DMS79 (cell line): ENCODE results near the gene GNL1.

Experiments
- DNase-seq: peaks from one replicate; lab custom pipeline; 2025; lab: John Stamatoyannopoulos, UW

GNL1 gene, protein sequence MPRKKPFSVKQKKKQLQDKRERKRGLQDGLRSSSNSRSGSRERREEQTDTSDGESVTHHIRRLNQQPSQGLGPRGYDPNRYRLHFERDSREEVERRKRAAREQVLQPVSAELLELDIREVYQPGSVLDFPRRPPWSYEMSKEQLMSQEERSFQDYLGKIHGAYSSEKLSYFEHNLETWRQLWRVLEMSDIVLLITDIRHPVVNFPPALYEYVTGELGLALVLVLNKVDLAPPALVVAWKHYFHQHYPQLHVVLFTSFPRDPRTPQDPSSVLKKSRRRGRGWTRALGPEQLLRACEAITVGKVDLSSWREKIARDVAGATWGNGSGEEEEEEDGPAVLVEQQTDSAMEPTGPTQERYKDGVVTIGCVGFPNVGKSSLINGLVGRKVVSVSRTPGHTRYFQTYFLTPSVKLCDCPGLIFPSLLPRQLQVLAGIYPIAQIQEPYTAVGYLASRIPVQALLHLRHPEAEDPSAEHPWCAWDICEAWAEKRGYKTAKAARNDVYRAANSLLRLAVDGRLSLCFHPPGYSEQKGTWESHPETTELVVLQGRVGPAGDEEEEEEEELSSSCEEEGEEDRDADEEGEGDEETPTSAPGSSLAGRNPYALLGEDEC

DNA sequence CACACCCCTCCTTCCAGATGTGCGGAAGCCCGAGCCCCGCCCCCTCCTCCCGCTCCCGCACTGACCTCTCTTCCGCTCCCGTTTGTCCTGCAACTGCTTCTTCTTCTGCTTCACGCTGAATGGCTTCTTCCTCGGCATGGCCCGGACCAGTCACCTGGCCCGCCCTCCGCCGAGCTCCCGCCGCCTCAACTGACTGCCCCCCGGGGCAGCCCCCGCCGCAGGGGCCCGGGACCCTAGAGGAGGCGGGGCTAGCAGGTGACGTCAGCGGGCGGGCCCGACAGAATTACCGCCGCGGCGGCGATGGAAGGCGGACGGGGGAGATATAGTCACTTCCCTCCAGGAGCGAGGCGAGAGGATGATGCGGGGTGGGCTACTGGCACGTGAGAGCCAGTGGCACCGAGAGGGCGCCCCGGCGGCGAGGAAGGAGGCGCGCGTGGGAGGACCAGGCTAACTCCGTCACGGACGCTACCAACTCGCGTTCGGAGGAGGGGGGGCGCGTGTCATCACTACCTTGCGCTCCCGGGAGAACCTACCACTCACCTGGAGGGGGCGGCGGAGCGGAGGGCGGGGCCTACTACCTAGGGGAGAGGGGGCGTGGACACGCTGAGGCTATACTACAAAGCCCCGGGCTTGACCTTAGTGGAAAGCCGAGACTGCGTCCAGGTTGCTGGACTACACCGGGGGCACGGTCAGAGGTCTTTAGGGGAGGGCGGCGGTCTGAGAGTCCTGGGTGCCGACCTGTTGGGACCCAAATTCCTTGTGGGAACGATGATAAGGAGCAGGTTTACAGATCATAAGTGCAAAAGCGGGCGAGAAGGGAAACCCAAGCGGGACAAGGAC is at the start of gene GNL1:
GNL1 (minus strand) TSS at position 424 of the 840 bp plus-strand sequence; CDS start at position 138, 286 bp downstream.
- DNase-seq, result peak; percentile 77

DNA sequence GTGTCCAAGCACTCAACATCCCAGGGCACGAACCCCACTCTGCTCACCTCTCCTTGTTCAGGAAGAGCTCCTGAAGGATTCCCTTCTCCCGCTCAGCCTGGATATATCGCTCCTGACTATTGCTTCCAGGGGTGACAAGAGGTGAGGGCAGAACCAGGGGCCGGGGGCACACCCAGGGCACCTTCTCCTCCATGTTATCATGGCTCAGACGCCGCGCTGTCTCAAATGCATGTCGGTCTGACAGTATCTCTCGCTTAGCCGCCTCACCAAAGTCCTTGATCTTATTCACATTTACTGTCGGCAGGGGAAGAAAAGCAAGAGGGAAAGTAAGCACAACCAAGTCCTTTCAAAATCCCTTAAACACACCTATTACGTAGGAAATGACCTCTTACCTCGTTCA is 47.7 kb upstream of the GNL1 start:
- no peak for DNase-seq

DNA sequence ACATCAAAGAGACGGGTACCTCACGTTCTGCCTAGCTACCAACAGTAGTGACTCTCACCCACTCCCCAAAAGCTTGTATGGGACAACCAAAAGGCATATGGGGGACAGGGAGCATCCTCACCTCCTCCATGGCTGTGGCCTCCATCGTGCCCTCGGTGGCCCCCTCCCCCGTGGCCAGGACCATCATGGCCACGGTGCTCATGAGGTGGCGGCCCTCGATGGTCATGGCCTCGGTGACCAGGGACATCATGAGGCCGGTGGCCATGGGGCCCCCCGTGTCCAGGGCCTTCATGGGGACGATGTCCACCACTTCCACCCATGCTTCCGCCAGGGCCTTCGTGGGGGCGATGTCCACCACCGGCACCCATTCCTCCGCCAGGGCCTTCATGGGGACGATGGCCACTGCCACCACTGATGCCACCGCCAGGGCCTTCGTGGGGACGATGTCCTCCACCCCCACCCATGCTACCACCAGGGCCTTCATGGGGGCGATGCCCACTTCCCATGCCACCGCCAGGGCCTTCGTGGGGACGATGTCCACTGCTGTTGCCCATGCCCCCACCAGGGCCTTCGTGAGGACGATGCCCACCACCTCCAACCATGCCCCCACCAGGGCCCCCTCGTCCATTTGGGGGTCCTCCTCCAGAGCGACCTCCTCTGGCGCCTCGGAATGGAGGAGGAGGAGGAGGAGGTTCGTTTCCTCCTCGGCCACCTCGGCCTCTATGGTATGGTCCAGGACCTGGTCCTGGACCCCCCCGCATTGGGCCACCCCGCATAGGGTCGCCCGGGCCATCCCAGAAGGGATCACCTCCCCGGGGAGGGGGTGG is 45.7 kb upstream of the GNL1 start:
- DNase-seq, result no peak

DNA sequence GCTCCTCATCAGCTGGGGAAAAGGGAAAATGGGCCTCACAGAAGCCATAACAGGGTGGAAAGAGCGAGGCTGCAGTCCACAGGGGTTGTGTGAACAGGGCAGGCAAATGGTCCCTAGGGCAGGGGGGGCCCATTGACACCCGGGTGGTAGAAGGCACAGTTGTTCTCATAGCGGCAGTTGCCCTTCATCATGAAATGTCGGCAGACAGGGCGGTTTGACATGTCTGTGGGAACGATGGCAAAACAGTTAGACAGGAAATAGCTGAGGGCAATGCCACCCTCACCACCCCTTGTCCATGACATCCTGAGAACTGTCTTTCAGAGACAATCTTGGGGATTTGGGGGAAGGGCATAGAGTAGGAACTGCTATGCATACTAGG is 45.1 kb upstream of the GNL1 start:
- no peak for DNase-seq

DNA sequence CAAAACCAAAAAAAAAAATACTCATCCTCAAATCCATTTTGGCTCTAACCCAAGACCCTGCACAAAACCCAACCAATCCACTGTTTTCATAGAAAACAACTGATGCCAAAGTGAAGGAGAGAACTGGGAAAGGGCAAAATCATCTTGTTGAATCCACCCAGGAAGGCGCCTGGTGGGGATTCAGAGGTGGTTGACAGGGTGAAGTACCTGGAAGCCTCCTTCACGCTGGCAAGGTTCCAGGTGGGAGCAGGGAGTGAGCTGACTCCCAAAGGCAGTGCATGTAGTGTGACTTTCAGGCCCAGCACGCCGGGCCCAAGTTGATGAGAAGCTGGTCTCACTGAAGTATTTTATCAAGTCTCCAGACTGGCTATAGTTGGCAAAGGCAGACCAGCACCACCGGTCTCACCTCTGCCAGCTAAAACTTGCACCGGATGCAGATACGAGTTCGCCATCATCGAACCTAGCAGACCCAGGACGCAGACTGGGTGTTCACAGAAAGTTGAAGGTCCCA is 44.2 kb upstream of the GNL1 start:
- peak; percentile 3 for DNase-seq

DNA sequence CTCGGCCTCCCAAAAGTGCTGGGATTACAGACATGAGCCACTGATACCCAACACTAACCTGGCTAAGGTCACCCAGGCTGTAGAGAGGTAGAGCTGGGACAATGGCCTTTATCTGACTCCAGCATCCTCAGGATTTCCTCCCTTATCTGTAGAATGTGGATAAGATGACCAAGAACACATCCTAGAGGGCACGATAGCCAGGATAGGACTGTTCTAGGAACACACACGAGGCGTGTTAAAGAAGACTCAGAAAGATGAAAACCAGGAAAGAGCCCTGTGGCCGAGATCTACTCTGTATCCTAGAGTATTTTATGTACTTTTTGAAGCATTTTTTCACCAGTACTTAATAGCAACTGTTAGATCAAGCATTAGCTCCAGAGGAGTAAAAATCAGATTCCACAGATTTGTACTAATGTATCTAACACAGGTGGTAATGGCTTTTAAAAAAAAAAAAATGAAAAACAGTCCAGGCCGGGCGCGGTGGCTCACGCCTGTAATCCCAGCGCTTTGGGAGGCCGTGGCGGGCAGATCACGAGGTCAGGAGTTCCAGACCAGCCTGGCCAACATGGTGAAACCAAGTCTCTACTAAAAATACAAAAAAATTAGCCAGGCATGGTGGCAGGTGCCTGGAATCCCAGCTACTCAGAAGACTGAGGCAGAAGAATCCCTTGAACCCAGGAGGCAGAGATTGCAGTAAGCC is 43.5 kb upstream of the GNL1 start:
- no peak for DNase-seq

DNA sequence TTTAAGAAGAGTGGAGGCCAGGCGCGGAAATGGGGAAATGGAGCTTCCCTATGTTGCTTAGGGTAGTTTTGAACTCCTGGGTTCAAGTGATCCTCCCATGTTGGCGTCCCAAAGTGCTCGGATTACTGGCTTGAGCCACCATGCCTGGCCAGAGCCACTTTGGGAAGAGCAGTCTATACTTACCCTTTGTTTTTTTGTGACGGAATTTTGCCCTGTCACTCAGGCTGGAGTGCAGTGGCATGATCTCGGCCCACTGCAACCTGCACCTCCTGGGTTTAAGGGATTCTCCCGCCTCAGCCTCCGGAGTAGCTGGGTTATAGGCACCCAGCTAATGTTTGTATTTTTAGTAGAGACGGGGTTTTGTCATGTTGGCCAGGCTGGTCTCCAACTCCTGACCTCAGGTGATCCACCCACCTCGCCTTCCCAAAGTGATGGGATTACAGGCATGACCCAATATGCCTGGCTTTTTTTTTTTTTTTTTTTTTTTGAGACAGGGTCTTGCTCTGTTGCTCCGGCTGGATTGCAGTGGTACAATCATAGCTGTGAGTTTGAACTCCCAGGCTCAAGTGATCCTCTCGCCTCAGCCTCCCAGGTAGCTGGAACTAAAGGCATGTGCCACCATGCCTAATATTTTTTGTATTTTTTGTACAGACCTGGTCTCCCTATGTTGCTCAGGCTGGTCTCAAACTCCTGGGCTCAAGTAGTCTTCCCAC is 42.8 kb upstream of the GNL1 start:
- DNase-seq, result no peak

DNA sequence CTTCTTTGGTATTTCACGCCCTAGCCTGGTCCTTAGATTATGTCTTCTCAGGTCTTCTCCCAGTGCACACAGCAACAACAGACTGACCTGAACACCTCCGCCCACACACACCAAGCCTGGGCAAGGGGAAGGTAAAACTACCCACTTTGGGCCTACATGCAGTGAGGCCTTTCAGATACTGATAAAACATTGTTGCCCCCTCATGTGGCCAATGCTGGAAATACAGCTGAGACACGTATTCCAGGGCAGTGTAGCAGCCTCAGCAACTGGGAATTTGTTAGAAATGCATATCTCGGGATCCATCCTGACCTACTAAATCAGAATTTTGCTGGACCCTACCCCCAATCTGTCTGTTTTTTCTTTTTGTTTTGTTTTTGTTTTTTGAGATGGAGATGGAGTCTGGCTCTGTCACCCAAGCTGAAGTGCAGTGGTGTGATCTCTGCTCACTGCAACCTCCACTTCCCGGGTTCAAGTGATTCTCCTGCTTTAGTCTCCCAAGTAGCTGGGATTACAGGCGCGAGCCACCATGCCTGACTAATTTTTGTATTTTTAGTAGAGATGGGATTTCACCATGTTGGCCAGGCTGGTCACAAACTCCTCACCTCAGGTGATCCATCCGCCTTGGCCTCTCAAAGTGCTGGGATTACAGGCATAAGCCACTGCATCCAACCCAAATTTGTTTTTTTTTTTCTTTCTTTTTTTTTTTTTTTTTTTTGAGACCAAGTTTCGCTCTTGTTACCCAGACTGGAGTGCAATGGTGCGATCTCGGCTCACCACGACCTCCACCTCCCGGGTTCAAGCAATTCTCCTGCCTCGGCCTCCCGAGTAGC is 41.2 kb upstream of the GNL1 start:
- DNase-seq, result peak; percentile 14

DNA sequence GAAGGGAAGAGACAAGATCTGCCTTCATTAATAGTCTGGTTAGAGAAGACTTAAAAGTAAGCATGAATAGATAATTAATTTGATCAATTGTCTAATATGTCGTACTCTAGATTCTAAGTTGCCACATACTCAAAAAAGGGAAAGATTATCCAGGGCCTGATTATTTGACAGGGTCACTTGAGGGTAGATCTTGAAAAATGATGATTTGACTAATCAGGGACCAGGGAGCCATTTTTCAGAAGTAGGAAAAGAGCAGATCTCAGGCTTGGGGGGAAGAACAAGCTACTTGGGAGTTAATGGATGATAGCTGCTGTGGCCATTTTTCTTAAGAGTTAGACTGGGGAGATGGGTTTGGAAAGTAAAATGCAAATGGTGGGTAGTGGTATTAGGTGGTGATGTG is 36.0 kb upstream of the GNL1 start:
- no peak for DNase-seq

DNA sequence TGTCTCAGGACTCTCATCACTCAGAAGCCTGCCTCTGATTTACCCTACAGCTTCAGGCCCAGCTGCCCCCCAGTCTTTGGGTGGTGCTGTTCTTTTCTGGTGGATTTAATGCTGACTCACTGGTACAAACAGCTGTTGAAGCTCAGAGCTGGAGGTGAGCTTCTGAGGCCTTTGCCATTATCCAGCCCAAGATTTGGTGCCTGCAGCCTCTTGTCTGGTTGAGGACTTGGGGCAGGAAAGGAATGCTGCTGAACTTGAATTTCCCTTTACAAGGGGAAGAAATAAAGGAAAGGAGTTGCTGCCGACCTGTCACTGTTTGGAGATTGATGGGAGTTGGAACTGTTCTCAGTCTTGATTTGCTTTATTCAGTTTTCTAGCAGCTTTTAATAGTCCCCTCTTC is 34.7 kb upstream of the GNL1 start:
- DNase-seq, result no peak

DNA sequence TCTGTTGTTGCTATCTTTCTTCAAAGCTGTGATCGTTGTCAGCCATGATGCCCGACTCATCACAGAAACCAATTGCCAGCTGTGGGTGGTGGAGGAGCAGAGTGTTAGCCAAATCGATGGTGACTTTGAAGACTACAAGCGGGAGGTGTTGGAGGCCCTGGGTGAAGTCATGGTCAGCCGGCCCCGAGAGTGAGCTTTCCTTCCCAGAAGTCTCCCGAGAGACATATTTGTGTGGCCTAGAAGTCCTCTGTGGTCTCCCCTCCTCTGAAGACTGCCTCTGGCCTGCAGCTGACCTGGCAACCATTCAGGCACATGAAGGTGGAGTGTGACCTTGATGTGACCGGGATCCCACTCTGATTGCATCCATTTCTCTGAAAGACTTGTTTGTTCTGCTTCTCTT is 34.2 kb upstream of the GNL1 start:
- DNase-seq, result no peak

DNA sequence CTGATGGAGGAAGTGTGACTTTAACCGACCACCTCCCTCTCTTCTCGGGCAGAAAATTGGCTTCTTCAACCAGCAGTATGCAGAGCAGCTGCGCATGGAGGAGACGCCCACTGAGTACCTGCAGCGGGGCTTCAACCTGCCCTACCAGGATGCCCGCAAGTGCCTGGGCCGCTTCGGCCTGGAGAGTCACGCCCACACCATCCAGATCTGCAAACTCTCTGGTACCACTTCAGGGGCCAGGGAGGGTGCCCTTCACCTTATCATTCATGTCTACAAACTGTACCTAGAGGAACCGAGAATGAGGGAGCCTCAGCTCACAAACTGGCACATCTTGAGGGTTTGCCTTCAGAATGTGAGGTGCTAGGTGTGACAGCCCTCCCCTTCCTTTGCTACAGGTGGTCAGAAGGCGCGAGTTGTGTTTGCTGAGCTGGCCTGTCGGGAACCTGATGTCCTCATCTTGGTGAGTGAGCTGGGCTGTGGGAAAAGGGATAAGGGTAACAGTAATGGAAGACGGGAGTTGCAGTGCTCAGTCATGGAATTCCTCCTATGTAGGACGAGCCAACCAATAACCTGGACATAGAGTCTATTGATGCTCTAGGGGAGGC is 33.6 kb upstream of the GNL1 start:
- no peak for DNase-seq

DNA sequence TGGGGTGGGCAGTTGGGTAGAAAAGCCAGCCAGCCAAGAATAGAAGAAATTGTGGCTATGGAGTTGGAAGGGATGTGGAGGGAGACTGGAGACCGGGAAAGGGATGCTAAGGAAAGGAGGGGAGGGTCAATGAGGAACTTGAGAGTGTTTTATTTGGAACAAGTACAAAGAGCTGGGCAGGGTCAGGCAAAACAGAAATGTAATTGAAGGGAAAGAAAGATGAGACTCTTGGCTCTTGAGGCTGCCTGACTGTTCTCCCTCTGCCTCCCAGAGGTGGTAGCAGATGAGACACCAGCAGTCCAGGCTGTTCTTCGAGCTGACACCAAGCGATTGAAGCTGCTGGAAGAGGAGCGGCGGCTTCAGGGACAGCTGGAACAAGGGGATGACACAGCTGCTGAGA is 27.6 kb upstream of the GNL1 start:
- DNase-seq, result no peak

DNA sequence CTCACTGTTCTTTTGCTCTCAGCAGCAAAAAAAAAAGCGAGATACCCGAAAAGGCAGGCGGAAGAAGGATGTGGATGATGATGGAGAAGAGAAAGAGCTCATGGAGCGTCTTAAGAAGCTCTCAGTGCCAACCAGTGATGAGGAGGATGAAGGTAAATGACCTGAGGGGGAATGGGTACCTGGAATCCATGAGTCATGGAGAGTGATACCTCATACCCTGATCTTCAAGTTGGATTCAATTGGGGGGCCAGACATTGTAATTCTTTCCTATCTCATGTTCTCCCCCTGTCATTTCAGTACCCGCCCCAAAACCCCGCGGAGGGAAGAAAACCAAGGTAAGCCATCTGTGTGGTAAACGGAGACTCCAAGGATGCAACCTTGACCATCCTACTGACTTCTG is 21.8 kb upstream of the GNL1 start:
- no peak for DNase-seq

DNA sequence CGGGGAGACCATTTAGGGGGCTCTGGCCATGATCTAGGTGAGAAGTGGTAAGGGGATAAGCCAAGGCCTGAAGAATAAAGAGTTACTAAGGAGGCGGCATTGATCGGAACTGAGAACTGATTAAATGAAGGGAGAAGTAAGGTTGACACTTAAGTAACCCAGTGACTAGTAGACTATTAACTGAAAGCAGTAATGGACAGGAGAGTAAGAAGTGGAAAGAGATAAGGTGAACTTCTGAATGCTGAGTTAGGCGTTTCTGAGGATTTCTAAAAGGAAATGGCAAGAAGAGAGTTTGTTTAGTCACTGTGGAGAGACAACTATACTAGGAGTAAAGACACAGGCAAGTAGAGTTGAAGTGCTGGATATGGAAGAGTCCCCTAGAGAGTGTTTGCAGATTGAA is 16.8 kb upstream of the GNL1 start:
- DNase-seq, result no peak

DNA sequence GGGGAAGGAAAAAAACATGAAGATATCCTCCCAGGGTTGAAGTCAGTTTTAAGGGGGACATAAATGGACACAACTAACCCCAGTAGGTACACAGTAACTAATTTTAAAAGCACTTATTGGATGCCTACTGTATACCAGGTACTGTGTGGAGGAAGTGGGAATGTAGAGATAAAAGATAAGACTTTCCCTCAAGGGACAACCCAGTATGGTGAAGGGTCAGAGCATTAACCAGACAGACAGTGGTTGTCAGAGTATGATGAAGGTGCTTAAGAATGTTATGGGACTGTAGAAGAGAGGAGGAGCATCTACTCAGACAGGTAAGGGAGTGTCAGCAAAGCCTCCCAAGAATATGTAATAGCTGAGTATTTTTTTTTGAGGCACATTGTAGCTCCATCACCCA is 15.9 kb upstream of the GNL1 start:
- DNase-seq, result no peak

DNA sequence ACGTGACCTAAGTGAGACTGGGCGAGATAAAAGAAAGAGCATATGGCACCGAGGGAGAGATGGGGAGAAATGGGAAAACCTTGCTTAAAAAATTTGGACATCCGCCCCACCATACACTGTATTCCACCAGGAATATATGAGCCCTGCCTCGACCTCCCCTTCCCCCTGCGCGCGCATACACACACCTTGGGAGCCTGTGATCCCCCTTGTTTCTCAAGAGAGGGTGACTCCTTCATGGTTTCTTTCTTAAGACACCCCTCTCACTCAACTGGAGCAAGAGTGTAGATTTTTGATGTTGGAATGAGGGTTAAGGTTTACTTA is 15.4 kb upstream of the GNL1 start:
- DNase-seq, result no peak

DNA sequence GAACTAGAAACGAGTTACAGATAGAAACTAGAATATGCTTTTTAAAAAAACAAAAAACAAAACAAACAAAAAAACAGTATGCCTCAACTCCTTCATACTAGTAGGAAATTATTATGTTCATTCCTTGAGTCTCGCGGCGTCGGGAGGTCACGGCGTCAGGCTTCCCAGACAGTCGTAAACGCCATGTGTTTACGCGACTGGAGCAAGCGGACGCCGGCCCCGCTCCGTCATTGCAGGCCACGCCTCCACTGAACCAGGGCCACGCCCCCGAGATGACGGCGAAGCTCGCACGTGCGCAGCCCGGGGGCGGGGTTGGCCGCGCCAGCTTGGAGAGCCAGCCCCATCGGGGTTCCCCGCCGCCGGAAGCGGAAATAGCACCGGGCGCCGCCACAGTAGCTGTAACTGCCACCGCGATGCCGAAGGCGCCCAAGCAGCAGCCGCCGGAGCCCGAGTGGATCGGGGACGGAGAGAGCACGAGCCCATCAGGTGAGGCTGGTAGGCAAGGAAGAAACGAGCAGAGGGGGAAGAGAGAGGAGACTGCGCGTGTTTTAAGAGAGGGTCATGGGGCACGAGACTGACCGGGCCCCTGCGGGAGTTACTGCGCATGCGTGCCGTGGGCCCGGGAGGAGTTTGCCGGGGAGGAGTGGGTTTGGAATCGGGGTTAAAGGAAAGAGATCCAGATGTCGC is 14.9 kb upstream of the GNL1 start, which contains the start of gene ABCF1:
ABCF1 (plus strand) TSS at position 368 of the 687 bp plus-strand sequence; CDS start at position 414, 46 bp downstream.
- DNase-seq, result peak; percentile 87

DNA sequence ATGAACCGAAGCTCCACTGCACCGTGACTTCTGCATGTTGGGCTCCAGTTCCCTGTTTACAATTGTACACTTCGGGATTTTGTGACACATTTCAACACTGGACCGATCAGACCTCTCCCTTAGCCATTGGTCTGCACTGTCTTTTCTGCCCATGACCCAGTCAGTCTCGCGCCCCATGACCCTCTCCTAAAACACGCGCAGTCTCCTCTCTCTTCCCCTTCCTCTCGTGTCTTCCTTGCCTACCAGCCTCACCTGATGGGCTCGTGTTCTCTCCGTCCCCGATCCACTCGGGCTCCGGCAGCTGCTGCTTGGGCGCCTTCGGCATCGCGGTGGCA is 14.4 kb upstream of the GNL1 start:
- peak; percentile 27 for DNase-seq
